ENCODE results near the gene PHACTR3.
A peak's percentile ranks its signal among the peaks of the same experiment; 100 is the strongest.

PHACTR3 gene

GRCh38 chr20:59703046-59703445 is 98.7 kb downstream of the PHACTR3 start:
- DNase-seq = no peak

DNA sequence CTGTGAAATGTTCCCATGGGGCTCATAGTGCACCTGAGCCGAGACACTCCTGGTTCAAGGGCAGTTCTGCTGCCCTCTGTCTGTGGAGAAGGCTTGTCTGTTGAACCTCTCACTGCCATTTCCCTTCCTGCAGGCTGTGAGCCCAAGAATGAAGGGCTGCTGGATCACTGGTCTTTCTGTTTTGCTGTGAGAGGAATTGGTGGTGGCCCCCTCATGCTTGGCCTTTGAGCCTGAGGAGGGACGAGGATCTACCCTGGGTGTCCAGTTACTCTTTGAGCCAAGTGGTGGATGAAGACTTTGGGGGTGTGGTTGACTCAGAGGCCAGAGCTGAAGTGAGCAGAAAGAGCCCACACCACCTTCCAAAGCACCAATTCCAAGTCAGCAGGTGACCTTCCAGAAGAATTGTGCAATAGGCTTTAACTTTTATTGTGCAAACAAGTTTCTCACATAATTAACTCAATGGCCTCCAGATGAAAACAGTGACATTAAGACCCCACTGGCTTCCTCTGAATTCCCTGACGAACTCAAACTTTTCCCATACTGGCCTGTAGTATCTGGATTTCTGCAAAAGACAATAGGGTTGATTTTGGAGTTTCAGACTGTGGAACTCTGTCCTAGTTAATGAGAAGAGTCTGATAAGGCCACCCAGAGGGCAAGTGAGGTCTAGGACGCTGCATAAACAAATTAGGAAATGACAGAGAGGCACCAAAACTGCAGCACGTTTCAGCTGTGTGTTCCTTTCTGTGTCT is 101.5 kb downstream of the PHACTR3 start:
- DNase-seq = no peak

- no peak for DNase-seq
Measured at GRCh38 chr20:59706400-59706693, 102.0 kb downstream of the PHACTR3 start.

DNA sequence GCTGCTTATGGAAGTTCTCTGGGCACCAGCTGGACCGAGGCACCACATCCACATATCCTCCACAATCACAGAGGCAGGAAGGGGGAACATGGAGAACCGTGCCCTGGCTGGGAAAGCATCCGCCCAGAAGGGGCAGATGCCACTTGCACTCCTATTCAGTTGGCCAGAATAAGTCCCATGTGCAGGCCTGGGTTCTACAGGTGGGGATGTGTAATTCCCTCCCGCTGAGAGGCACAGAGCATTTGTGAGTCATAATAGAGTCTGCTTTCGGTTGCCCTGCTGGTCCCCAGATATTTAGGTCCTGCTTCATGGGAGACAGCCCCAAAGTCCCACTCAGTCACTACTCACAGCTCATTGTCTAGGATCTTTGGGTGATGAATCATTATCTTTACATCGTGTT is 104.0 kb downstream of the PHACTR3 start:
- no peak for DNase-seq

DNA sequence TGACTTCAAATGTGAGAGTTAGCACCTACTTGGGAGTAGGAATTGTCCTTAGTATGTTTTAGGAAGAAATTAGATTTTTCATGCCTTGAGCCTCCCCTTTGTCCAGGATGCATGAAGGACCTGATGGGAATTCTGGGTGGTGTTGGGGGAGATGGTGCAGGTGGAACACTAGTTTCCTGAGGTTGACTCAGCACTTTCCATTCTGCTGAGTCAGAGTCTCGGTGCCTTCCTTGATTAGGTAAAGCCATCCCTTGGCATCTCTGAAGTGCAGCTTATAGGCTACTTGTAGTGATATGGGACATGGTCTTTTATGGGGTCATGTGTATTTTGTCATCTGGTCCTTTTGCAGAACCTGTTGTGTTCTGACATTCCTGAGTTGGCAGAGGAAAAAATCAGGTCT is 105.3 kb downstream of the PHACTR3 start:
- DNase-seq = no peak

GRCh38 chr20:59718071-59718470 is 113.7 kb downstream of the PHACTR3 start:
- DNase-seq = peak; percentile 34 to 39

DNA sequence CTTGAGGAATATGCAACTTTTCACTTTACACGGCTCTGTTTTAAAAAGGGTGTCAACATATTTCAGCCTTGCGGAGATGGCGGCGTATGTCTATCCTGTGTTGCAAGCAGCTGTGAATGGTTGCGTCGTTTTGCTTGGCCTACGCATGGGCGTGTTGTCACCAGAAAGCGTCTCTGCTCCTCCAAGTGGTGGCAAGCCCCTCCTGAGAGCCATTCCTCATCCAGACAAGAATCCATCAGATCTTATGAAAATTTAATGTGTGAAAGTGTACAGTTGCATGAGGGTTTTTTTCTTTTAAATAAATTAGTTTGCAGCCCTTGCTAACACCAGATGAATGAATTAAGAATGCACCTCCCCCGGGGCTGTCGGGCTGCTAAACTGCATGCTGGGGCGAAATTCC is 114.4 kb downstream of the PHACTR3 start:
- peak; percentile 37 to 54 for DNase-seq

- no peak for DNase-seq
Measured at GRCh38 chr20:59720013-59720412, 115.7 kb downstream of the PHACTR3 start.

DNA sequence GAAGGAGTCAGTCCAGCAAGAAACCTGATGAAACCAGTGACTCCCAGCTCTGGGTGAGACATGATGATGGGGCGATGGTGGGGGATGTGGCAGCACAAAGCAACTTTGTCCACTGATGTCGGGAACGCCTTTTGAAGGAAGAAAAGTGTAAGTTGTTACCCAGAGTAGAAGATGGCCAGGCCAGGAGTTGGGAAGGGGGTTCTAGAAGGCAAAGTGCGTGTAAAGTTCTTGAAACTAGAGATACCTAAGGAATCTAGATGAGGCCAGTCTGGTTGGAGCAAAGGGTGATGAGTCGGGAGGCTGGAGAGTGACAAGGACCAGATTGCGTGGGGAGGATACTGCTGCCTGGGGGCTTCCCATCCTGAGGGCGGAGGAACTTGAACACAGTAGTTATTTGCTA is 117.0 kb downstream of the PHACTR3 start:
- DNase-seq = no peak

DNA sequence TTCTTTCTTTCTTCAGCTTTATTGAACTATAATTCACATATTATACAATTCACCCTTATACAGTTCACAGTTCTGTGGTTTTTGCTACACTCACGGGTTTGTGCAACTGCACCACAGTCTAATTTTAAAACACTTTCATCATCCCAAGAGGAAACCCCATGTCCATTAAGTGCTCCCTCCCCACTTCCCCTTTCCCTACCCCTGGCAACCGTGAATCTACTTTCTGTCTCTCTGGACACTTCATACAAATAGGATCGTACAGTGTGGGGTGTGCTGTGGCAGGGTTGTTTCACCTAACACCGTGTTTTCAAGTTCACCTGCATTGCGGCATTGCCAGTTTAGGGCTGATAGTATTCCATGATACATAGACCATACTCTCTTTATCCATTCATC is 118.8 kb downstream of the PHACTR3 start:
- peak; percentile 86 to 90 for DNase-seq

- no peak for DNase-seq
Measured at GRCh38 chr20:59723607-59724456, 119.5 kb downstream of the PHACTR3 start.

DNA sequence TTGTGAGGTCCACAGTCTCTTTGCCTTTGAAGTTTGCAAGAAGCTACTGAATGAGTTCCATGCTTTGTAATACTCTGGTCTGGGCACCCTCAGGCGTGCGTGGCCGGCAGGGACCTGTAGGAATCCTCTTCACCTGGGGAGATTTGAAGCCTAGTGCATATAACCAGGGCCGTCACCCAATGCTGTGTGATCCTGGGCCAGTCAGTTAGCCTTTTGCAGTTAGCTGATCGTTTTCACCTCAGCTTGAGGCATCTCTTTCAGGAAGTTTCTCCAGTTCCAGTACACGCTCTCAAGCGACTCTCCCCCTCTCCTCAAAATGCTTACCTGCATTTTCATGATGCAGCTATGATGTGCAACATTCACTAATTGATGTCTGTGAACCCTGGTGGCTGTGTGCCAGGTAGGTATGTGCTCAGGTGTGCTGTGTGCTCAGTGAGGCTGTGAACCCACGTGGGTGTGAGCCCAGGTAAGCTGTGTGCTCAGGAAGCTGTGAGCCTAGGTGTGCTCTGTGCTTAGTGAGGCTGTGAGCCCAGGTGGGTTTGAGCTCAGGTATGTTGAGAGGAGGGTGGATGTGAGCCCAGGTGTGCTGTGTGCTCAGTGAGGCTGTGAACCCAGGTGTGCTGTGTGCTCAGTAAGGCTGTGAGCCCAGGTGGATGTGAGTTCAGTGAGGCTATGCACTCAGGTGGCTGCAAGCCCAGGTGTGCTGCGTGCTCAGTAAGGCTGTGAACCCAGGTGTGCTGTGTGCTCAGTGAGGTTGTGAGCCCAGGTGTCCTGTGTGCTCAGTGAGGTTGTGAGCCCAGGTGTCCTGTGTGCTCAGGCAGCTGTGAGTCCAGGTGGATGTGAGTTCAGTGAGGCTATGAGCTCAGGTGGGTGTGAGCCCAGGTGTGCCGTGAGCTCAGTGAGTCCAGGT is 120.4 kb downstream of the PHACTR3 start:
- no peak for DNase-seq

DNA sequence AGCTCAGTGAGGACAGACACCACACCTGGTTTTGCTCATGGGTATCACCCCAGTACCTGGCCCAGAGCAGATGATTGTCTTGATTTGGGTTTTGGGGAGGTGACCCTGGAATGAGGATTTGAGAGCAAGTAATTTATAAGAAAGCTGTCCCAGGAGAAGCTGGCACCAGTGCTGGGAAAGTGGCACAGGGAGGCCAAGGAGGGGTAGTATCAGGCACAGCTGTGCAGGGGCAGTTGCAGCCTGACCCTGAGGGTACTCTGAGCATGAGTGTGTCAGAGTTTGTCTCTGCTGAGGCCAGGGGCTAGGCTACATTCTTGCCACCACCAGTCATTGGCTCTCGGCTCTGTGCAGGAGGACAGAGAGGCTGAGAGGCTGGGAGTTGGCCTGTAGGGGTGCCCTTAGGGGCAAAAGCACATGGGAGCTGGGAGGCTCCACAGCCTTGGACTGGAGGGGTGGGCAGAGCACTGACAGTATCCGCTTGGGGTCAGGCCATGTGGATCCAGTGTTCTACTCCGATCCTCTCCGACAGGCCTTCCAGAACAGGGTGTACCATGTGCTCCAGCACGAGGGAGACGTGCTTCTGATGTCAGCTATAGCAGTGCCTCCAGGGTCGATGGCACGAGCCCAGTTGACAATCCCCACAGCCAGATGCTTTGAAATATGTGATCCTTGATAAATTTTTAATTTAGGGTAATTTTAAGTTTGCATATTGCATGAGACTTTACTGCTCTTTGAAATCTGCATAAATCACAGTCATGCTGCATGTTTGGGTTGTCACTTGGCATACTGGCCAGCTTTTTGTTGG is 121.3 kb downstream of the PHACTR3 start:
- DNase-seq = no peak

DNA sequence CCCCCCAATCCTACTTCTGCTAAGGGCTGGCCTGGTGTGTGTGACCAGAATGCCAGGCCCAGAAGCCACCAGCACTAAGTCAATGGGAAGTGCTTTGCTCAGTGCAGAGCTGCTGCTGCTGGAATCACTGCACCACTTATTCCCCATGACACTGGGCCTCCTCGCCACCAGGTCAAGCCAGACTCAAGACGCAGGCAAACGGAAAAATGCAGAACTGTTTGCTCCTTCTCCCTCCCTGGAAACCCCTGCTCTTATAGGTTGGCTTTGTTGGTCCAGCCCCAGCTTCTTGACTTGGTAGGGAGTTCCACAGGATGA is 121.9 kb downstream of the PHACTR3 start:
- DNase-seq = peak in 1 of 2 donors; percentile 26

DNA sequence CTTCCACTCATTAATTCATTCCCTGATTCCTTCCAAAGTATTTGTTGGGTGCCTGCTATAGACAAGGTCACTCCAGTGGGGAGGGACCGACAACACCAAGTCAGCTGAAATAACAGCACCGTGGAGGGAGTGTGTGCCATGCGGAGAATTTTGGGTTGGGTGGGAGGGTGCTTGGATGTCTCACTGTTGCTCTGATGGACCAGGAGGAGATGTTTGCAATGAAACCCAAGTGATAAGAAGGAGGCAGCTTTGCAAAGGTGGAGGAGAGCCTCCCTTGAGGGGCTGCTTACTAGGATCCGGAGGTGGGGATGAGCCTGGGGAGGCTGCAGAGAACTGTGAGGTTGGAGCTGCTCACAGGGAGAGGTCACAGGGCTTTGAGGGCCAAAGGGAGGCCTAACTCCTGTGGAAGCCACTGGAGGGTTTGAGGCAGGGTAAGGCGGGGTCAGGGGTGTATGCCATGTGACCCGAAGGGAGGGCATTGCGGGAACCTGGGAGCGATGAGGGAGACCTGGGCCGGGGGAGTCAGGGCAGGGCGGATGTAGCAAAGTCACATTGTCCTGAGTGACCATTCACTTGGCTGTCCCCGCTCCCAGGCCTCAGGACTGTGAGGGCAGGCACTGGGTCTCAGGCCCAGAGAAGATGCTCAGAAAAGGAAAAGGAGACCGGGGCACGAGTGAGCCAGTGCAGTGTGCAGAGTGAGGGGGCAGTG is 124.5 kb downstream of the PHACTR3 start:
- no peak for DNase-seq

DNA sequence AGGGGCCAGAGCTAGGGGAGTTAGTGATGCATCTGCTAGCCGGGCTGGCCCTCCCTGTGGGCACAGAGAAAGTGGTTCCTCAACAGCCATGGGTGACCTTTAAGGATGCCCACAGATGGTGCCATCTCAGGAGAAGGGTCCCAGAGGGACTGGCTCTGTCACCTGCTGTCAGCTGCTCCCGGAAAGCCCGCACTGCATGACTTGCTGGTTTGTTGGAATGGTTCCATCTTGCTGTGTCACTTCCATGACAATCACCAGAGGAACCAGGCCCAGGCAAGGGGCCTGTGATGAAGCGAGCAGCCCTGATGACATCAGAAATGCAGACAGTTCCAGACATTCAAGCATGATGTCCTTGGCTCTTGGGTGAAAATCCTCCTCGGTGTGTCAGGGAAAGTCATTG is 125.2 kb downstream of the PHACTR3 start:
- DNase-seq = no peak

DNA sequence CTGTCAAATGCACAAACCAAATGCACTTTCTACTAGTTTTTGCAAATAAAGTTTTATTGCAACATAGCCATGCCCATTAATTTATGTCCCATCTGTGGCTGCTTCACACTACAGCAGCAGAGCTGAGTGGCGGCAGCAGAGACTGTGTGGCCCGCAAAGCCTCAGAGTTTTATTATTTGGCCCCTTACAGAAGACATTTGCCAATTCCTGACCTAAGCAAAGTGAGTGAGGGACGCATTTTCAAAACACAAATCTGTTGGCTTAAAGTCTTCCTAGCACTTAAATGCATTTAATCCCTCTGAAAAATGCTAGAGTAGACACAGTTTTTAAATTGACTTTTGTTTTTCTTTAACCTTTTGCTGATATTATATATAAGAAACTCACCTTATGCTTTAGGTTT is 126.4 kb downstream of the PHACTR3 start:
- no peak for DNase-seq

GRCh38 chr20:59731376-59731775 is 127.0 kb downstream of the PHACTR3 start:
- no peak for DNase-seq

DNA sequence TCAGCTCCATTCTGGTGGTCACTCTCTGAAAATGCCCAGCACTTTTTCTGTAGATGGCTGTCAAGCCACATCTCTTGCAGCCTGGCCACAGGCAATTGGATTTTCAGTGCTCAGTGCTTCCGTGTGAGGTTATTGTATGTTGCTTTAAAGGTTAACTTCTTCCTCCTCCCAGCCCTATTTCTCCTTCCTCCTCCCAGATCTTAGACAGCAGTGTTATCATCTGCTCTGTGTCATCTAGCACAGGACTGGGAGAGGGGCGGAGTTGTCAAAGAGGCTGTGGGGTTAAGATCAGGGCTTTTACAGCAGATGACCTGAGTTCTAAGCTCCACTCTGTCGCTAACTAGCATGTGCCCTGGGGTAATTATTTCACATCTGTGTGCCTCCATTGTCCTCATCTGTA is 129.0 kb downstream of the PHACTR3 start:
- DNase-seq = peak; percentile 56 to 77

- DNase-seq = no peak
Measured at GRCh38 chr20:59735486-59735885, 131.1 kb downstream of the PHACTR3 start.

DNA sequence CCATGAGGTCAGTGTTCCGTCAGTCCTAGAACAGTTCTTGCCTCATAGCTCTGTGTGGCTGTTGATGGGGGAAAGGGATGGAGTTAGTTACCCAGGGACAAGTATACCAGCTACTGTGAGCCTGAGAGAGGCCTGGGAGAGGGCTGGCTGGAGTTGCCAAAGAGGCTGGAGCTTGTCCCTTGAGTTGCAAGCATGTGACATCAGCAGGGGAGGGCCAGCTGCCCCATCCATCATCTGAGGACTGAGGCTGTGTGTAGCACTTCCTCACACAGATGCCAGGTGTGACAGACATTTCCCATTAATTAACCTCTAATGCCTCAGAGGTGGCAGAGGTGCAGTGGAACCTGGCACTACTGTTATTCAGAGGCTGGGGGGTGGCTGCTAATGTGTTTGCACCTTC is 131.6 kb downstream of the PHACTR3 start:
- DNase-seq = no peak

GRCh38 chr20:59736366-59736765 is 132.0 kb downstream of the PHACTR3 start:
- no peak for DNase-seq

Data from inflammatory macrophage (primary cell).